ENCODE results near the gene MEP1B.

The MEP1B gene

DNA sequence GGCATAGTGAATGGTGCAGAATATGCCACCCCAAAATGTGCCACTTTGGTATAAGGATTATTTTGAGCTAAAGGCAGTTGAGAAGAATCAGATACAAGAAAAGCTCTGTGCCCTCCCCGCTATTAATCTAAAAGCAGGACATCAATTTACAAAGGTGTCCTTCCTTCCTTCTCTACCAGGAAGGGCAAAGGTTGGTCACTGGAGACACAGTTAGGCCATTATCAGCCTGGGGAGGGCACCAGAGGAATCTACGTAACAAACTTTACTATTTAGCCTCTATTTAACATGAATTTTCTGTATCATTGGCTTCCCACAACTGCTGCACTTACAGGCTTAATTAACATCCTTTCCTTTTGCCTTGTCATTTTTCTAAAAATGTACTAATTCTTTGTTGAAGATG is 52.6 kb downstream of the MEP1B start:
- Mint-ChIP-seq H3K9me3 (no peaks in the 10 kb centered on the region), H3K36me3 (ENCODE audit: low read depth) (no peaks in the 10 kb centered on the region), H3K4me3 (no peak overlapping the region), H3K27ac (no peak overlapping the region), H3K4me1 (no peaks in the 10 kb centered on the region), H3K27me3 (peaks cover 5% of the 10 kb centered on the region)
- ATAC-seq = no peak
- DNase-seq = no peak

DNA sequence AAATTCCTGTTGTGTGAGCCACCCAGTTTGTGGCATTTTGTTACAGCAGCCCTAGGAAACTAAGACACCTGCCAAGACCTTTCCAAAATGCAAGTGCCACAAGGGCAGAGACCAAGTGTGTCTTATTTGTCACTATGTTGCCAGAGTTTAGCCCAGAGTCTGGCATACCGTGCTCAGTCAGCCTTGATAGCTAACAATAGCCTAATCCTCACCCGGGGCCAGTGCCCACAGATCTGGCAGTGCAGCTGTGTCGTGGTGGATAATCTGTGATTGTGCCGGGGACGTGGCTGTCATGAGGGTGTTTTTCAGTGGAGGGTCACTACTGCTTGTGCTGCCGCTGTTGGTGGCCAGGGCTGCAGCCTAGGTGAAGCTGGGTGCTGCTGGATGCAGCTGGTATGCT is 53.5 kb downstream of the MEP1B start:
- ATAC-seq = no peak
- Mint-ChIP-seq H3K27me3 (peaks cover 2% of the 10 kb centered on the region), H3K4me3 (no peak overlapping the region), H3K9me3 (no peaks in the 10 kb centered on the region), H3K4me1 (no peaks in the 10 kb centered on the region), H3K27ac (no peak overlapping the region), H3K36me3 (ENCODE audit: low read depth) (no peaks in the 10 kb centered on the region)
- DNase-seq = no peak

DNA sequence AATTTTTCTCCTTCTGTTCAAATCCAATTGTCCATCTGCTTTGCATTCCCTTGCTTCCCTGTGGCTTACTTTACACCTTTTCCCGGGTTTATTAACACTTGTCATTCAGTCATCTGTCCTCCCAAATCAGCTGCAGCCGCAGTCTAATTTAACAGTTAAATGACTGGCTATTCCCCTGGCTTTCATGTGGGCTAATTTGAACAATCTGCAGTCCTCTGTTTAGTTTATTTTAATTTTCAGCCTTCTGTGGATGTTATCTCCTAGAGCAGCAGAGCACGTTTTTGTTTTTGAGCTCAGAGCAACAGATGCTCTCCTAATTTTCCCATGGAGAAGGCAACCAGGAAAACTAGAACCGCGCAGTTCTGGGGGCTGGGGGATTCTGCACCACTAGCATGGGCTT is 55.0 kb downstream of the MEP1B start:
- Mint-ChIP-seq H3K4me3 (no peak overlapping the region), H3K9me3 (no peaks in the 10 kb centered on the region), H3K27ac (no peak overlapping the region), H3K4me1 (no peaks in the 10 kb centered on the region), H3K36me3 (ENCODE audit: low read depth) (no peaks in the 10 kb centered on the region), H3K27me3 (peaks cover 6% of the 10 kb centered on the region)
- no peak for DNase-seq
- no peak for ATAC-seq

DNA sequence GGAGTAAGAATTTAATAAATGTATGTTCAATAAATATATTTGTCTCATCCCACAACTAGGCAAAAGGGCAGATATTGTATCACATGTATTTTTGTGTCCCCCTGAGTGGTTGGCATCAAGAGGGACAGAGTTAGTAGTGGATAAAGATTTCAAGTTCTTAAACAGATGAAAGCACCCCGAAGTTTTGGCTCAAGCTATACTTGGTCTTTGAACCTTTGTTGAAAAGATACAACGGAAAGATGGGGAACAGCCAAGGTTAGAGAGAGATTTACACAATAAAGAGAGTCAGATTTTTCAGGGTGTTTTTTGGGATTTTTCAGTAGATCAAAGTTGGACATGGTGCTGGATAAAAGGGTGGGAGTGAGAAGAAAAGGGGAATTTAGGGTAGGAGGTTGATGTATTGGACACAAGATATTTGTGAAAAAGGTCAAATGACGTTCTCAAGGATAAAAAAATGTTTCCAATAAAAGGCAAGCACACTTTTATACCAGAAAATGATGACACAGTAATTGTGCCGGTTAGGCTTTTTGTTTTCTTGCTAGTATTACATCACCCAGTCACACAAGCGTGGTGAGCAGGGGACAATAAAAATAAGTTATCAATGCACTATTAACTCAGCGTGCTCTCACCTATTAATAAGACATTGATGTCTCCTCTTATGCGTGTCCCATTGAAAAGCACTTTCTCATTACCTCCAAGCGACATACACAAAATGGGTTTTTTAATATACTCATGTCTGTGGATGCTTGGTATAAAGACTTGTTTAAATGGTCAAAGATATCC is 59.5 kb downstream of the MEP1B start:
- Mint-ChIP-seq H3K27ac (no peak overlapping the region), H3K27me3 (peaks cover 13% of the 10 kb centered on the region), H3K9me3 (no peaks in the 10 kb centered on the region), H3K36me3 (ENCODE audit: low read depth) (no peaks in the 10 kb centered on the region), H3K4me1 (no peaks in the 10 kb centered on the region), H3K4me3 (no peak overlapping the region)
- ATAC-seq (no peak), DNase-seq (no peak)

DNA sequence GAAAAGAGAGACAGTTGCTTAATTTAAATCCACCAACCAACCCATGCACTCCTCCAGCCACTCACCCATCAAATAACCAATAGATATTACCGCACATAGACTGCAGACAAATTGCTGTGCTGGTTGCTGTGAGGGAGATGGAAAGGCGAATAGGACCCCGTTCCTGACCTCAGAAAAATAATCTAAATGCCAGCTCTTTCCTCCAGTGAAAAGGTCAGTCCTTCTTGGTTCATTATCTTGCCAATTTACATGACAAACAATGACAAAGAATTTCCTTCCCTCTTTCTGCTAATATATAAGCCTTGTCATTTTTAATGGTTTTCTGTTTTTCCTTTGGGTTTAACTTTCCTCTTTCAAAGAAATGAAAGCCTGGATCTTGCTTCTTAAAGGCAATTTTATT is 61.6 kb downstream of the MEP1B start:
- H3K9me3 Mint-ChIP-seq = no peaks in the 10 kb centered on the region
- no peaks in the 10 kb centered on the region for H3K4me1 Mint-ChIP-seq
- H3K27ac Mint-ChIP-seq = no peak overlapping the region
- H3K36me3 Mint-ChIP-seq (ENCODE audit: low read depth) = no peaks in the 10 kb centered on the region
- H3K4me3 Mint-ChIP-seq = no peak overlapping the region
- no peak for ATAC-seq
- peaks cover 16% of the 10 kb centered on the region for H3K27me3 Mint-ChIP-seq
- no peak for DNase-seq

DNA sequence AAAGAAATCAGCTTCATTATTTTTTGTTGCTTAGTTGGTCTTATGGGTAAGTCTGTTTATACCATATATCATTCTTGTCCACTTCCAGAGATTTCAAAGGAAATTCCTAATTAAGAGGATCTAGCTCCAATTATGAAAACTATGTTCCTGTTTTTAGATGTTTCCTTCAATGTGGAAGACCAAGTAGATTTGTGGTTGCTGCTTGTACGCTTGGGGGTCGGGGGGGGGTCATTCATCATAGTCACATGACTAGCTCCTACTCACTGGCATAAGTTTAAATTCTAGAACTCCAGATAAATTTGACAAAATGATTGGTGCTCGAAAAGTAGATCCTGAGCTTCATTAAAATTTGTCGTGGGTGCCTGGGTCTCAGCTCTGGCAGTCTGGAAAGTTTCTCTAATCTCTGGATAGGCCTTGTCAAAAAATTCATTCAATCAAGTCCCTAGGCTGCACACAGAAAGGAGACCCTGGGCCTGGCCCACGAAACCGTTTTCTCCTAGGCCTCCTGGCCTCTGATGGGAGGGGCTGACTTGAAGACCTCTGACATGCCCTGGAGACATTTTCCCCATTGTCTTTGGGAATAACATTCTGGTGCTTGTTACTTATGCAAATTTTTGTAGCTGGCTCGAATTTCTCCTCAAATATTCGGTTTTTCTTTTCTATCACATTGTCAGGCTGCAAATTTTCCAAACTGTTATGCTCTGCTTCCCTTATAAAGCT is 62.5 kb downstream of the MEP1B start:
- no peaks in the 10 kb centered on the region for H3K4me1 Mint-ChIP-seq
- H3K27ac Mint-ChIP-seq = no peak overlapping the region
- H3K4me3 Mint-ChIP-seq = no peak overlapping the region
- H3K9me3 Mint-ChIP-seq = no peaks in the 10 kb centered on the region
- no peaks in the 10 kb centered on the region for H3K36me3 Mint-ChIP-seq (ENCODE audit: low read depth)
- peaks cover 19% of the 10 kb centered on the region for H3K27me3 Mint-ChIP-seq
- DNase-seq (no peak), ATAC-seq (no peak)

DNA sequence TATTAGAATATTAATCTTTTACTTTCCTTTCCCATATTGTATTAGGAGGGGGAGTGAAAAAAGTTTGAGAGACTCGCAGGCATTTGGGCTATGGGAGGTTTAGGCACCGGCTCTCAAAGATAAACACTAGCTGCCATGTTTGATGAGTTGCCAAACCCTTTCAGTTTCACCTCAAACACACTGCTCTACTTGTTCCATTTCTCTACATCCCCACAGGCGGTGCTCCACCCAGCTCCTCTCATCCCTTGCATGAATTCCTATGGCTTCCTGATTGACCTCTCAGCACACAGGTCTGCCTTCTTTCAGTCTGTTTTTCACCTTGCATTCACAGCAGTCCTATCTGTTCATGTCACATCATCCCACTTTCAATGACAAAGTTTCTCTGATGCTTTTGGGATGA is 65.7 kb downstream of the MEP1B start:
- H3K4me3 Mint-ChIP-seq = no peak overlapping the region
- no peak overlapping the region for H3K27ac Mint-ChIP-seq
- H3K36me3 Mint-ChIP-seq (ENCODE audit: low read depth) = no peaks in the 10 kb centered on the region
- no peaks in the 10 kb centered on the region for H3K4me1 Mint-ChIP-seq
- H3K27me3 Mint-ChIP-seq = peaks cover 18% of the 10 kb centered on the region
- ATAC-seq = no peak
- no peak for DNase-seq
- no peaks in the 10 kb centered on the region for H3K9me3 Mint-ChIP-seq

DNA sequence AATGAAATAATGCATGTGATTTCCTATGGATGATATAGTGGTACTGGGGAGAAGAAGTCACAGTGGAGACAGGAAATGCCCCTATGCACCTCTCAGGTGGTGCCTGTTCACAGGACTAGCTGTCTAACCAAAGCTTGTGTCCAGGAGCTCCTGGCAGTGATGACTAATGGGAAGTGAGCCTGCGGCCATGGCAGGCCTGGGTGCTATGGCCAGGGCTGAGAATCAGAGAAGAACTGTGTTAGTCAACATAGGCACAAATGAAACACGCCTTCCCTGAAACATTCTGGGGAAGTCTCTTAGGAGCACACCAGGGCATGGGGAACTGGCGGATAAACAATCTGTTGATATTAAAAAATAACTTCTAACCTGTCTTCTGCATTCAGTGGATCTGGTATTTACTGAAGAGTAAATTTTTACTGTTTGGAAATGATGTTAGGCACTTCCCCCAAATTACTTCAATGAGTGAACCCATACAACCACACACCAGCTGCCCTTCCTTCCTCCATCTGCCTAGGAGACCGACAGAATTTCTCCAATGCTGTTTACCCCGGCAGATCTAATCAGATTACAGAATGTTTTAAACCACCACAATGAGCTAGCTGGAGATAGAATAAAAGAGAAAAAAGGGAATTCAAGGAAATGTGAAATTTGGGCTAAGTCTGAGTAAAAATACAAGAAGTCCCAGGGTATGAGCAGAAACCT is 67.4 kb downstream of the MEP1B start:
- H3K36me3 Mint-ChIP-seq (ENCODE audit: low read depth) = no peaks in the 10 kb centered on the region
- ATAC-seq = no peak
- H3K4me3 Mint-ChIP-seq = no peak overlapping the region
- H3K9me3 Mint-ChIP-seq = no peaks in the 10 kb centered on the region
- peaks cover 23% of the 10 kb centered on the region for H3K27me3 Mint-ChIP-seq
- H3K27ac Mint-ChIP-seq = no peak overlapping the region
- no peaks in the 10 kb centered on the region for H3K4me1 Mint-ChIP-seq
- DNase-seq = no peak

DNA sequence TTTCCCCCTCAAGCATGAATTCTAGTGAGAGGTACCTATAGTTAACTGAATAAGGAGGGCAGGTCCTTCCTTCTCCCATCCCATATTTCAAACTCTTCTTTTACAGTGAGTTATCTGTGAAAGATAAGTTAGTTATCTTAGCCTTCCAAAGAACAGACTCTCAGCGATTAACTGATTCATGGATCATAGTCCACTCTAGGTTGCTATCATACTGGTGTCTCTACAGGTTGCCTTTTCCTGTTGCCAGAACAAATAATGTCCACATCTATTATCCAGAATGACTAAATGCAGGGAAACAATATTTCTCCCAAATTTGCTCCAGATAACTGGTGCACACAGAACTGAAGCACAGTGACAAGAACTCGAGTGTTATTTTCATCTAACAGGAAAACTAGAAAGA is 68.3 kb downstream of the MEP1B start:
- no peak for DNase-seq
- Mint-ChIP-seq H3K4me3 (no peak overlapping the region), H3K36me3 (ENCODE audit: low read depth) (no peaks in the 10 kb centered on the region), H3K27ac (no peak overlapping the region), H3K9me3 (no peaks in the 10 kb centered on the region), H3K4me1 (no peaks in the 10 kb centered on the region), H3K27me3 (peaks cover 23% of the 10 kb centered on the region)
- ATAC-seq = no peak

DNA sequence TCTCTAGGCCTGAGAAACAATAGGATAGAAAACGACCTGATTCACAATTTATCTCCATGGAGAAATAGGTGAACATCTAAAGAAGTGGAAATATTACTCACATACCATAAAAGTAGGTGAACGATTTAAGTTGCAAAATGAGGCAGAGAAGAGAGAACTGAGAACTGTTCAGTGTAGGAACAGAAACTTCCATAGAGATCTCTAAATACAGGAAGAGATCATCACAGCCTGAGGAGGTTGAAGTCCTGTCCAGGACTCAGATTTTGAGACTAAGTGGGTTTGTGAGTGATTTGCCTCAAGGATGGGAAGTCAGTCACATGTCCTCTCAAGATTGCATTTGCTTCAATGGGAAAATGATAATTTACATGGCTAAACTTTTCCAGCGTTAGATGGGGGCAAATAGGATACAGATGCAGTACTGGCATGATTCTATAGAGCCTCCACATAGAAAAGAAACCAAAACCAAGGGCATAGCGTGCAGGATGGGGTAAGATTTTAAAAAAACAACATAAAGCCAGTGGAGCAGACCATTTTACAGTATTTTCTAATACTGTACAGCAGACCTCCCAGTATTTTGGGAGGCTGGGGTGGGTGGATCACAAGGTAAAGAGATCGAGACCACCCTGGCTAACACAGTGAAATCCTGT is 68.8 kb downstream of the MEP1B start:
- Mint-ChIP-seq H3K27ac (no peak overlapping the region), H3K4me1 (no peaks in the 10 kb centered on the region), H3K4me3 (no peak overlapping the region), H3K27me3 (peaks cover 23% of the 10 kb centered on the region), H3K36me3 (ENCODE audit: low read depth) (no peaks in the 10 kb centered on the region), H3K9me3 (no peaks in the 10 kb centered on the region)
- no peak for DNase-seq
- ATAC-seq = no peak

DNA sequence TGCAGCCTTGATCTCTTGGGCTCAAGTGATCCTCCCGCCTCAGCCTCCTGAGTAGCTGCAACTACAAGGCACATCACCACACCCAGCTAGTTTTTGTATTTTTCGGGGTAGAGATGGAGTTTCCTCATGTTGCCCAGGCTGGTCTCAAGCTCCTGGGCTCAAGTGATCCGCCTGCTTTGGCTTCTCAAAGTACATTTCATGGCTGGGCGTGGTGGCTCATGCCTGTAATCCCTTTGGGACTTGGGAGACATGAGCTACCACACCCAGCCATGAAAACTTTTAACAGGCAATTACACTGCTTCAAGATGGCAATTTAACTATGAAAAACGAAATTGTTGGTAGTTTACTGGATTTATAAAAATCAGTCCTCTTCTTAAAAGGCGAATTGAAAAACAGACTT is 69.7 kb downstream of the MEP1B start:
- no peak for ATAC-seq
- H3K9me3 Mint-ChIP-seq = no peaks in the 10 kb centered on the region
- H3K36me3 Mint-ChIP-seq (ENCODE audit: low read depth) = no peaks in the 10 kb centered on the region
- DNase-seq = no peak
- H3K4me3 Mint-ChIP-seq = no peak overlapping the region
- H3K27me3 Mint-ChIP-seq = peaks cover 23% of the 10 kb centered on the region
- H3K27ac Mint-ChIP-seq = no peak overlapping the region
- H3K4me1 Mint-ChIP-seq = no peaks in the 10 kb centered on the region

DNA sequence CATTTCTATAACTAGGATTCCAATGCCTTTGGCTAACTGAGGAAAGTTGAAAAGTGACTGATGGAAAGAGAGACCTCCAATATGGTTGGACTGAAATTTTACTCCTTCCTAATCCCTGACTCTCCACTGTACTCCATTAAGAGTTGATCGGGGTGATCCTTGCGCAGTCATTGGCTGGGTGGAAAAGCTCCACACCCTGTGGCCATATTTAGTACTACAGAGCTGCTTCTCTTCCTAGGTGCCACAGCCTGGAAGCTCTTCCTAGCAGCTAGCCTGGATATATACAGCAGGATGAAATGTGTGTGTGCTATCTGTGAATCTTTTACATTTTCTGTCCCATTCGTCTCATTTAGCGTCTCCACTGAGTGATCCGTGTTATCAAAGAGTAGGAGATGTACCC is 71.2 kb downstream of the MEP1B start:
- Mint-ChIP-seq H3K9me3 (no peaks in the 10 kb centered on the region), H3K4me3 (no peak overlapping the region), H3K36me3 (ENCODE audit: low read depth) (no peaks in the 10 kb centered on the region), H3K27ac (no peak overlapping the region), H3K4me1 (no peaks in the 10 kb centered on the region), H3K27me3 (peaks cover 23% of the 10 kb centered on the region)
- DNase-seq (no peak), ATAC-seq (no peak)

DNA sequence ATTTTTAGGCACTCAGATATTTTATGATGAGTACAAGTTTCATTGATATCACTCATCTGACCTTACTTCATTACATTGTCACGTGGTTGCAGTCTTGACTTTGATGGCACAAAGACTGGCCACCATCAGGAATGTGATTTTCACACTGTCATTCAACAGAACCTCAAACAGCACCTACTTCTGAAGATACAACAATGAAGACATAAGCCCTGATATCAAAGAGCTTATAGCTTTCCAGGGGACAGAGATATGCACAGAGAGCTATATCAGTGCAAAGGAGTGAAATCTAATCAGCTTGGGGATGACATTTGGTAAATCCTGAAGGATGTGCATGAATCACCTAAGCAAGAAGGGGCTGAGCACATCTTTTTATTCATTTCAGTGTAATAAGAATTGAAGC is 72.3 kb downstream of the MEP1B start:
- Mint-ChIP-seq H3K4me3 (no peak overlapping the region), H3K27ac (no peak overlapping the region), H3K36me3 (ENCODE audit: low read depth) (no peaks in the 10 kb centered on the region), H3K9me3 (no peaks in the 10 kb centered on the region), H3K27me3 (peaks cover 20% of the 10 kb centered on the region), H3K4me1 (no peaks in the 10 kb centered on the region)
- ATAC-seq = no peak
- no peak for DNase-seq

DNA sequence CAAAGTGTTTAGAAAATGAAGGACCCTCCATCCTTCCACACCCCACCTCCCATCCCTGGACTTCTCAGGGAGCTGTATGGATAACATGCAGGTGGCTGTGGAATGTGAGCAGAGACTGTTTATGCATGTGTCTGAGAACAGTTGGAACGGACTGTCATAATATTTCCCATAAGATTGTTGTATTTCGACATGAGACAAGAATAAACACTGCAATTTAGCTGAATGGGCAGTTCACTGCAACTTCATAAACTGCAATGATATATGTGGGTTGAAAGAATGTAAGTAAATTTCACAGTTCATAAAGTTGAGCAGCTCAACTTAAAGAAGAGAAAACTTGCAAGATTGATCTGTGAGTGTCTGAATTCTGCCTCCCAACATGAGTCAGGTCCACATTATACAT is 74.6 kb downstream of the MEP1B start:
- Mint-ChIP-seq H3K9me3 (no peaks in the 10 kb centered on the region), H3K4me1 (no peaks in the 10 kb centered on the region), H3K4me3 (no peak overlapping the region), H3K27ac (no peak overlapping the region), H3K27me3 (peaks cover 10% of the 10 kb centered on the region), H3K36me3 (ENCODE audit: low read depth) (no peaks in the 10 kb centered on the region)
- DNase-seq (no peak), ATAC-seq (no peak)

DNA sequence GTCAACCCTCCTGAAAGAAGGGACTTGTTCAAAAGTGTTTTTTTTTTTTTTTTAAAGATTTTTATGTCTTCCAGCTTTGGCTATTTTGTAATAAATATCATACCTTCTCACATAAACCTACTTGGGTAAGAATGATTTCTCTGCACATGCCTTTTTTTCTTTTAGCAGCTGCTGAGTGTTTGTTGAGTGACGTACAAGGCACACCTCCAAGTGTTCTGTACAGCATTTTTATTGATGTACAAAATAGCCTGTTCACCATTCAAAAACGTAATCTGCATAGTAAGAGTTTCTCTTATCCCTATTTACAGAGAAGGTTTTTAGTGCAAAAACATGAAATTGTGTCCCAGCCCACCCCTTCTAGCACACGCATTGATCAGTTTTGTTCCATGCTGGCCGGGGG is 77.6 kb downstream of the MEP1B start:
- Mint-ChIP-seq H3K36me3 (ENCODE audit: low read depth) (no peaks in the 10 kb centered on the region), H3K27ac (no peak overlapping the region), H3K4me3 (no peak overlapping the region), H3K27me3 (peaks cover 3% of the 10 kb centered on the region), H3K9me3 (no peaks in the 10 kb centered on the region), H3K4me1 (no peaks in the 10 kb centered on the region)
- no peak for ATAC-seq
- DNase-seq = no peak

All from activated naive CD8-positive, alpha-beta T cell treated with anti-CD3 and anti-CD28 coated beads, Interleukin-2, amount 50 U/mL, for 24 hours (primary cell).